Spinal cord (tissue), 10 donors: Measurements from ENCODE around the gene CAMK2D. TPM values are rescaled to one million over a fixed set of nuclear protein-coding genes. Genes with fewer than 3 reads are reported as not detected.

Experiments
- DNase-seq, 6 donors: peaks; one replicate each; pipeline versions ENCODE4 v3.0.0 to v3.0.0-alpha.2; 2013 to 2015; ENCODE audit warnings: low spot score in 6 of 6, low read depth in 4 of 6
- H3K27ac ChIP-seq: one replicate; pipeline ENCODE4 v1.5.1; 2013; ENCODE audit warnings: low read depth, low read length, control low read depth
- H3K27me3 ChIP-seq: one replicate; pipeline ENCODE4 v1.6.1; 2013; ENCODE audit warnings: low read length; ENCODE audit not compliant: control insufficient read depth, insufficient read depth
- H3K36me3 ChIP-seq: one replicate; pipeline ENCODE4 v1.6.1; 2013; ENCODE audit warnings: low read length; ENCODE audit not compliant: control insufficient read depth, insufficient read depth
- H3K4me1 ChIP-seq: one replicate; pipeline ENCODE4 v1.6.1; 2013; ENCODE audit warnings: low read length; ENCODE audit not compliant: control insufficient read depth, insufficient read depth
- H3K4me3 ChIP-seq: one replicate; pipeline ENCODE4 v1.5.1; 2013; ENCODE audit warnings: low read depth, low read length, control low read depth
- H3K9me3 ChIP-seq: one replicate; pipeline ENCODE4 v1.6.1; 2013; ENCODE audit warnings: low read length; ENCODE audit not compliant: control insufficient read depth, insufficient read depth
- WGBS: methylation state at CpG from one replicate; pipeline ENCODE4 v1.1.5; 2013; ENCODE audit warnings: missing lambda C conversion rate; ENCODE audit not compliant: insufficient coverage; 5-methylcytosine and 5-hydroxymethylcytosine counted together
- polyA plus RNA-seq, 2 donors: library from polyadenylated mRNA; unstranded; fragments of 120-200 nt; gene quantifications; one replicate each; pipeline ENCODE4 v1.2.1, GENCODE V29; 2013; ENCODE audit not compliant: insufficient read length in 2 of 2
- total RNA-seq, 2 donors: library from RNA; depleted of rRNA in 1 of 2; stranded (reverse); fragments of 120-200 nt in 1 of 2; fragments of >200 nt in 1 of 2; gene quantifications; one replicate each; pipeline versions ENCODE4 v1.2.3 to v1.2.4, GENCODE V29; 2013 to 2014
- donor health status: healthy.

Gene CAMK2D
- total and polyA plus RNA-seq, 4 donors: 64.4 to 154 (median 95.0) TPM

DNA sequence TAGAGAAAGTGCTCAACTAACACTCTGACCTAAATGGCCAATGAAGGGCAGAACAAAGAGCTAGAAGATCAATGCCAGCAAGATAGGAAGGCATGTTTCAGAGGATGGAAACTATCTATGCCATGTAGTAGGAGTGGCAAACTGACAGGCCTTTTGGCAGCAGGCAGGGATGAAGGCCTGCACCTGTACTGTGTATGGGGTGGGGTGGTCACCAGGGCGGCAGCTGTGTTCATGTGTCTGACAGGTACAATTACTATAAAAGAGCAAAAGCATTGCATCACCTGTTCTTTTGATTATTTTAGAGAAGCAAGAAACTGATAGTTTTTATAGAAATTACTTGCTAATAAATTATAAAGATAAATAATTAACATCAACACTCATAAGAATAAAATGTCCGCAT is 239.1 kb downstream of the CAMK2D start:
- no peak for DNase-seq
- no peaks in the 10 kb centered on the region for H3K4me1 ChIP-seq
- no peaks in the 10 kb centered on the region for H3K27me3 ChIP-seq
- no peaks in the 10 kb centered on the region for H3K36me3 ChIP-seq
- no peak overlapping the region for H3K4me3 ChIP-seq
- WGBS: no CpG with 5 or more reads among the region's 2 CpGs
- no peaks in the 10 kb centered on the region for H3K9me3 ChIP-seq
- H3K27ac ChIP-seq: no peak overlapping the region

DNA sequence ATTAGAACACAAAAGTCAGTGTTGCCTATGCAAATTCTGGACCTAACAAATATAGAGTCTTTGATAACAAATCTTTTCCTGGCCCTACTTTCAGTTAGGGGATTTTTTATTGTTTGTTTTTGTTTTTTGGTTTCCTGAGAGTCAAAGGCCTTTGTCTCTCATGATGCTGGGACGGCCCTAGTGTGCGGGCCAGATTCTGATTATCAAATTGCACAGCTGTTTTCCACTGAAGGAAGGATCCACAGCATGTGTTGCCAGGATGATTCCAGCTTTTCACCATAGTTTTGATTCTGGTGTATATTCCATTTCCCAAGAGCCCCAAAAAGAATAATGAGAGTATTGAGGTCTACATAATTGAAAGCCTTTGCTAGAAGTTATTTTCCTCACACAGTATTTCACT is 248.2 kb downstream of the CAMK2D start:
- no peak overlapping the region for H3K27ac ChIP-seq
- no peaks in the 10 kb centered on the region for H3K9me3 ChIP-seq
- DNase-seq: no peak
- no peak overlapping the region for H3K4me3 ChIP-seq
- no peaks in the 10 kb centered on the region for H3K27me3 ChIP-seq
- WGBS: 100% methylated on average over 2 of the region's 2 CpGs
- no peaks in the 10 kb centered on the region for H3K4me1 ChIP-seq
- H3K36me3 ChIP-seq: peaks cover 7% of the 10 kb centered on the region

DNA sequence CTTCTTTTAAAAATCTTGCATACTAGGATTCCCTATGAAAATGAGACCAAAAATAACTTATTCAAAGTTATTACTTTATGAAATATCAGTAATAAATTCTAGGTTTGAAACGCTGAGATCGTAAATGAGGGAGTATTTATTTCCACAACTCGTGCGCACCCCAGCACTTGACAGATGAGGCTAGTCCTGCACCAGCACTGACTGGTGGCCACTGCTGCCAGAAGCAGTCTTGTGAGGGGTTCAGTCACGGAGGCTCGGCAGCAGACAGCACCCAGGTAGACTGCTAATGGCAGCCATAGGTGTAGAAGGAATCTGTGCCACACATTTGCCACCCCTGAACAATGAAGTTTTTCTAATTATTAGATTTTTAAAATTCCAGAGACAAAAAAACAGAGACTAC is 248.7 kb downstream of the CAMK2D start:
- H3K4me3 ChIP-seq: no peak overlapping the region
- no peaks in the 10 kb centered on the region for H3K27me3 ChIP-seq
- H3K36me3 ChIP-seq: peaks cover 7% of the 10 kb centered on the region
- no peaks in the 10 kb centered on the region for H3K4me1 ChIP-seq
- 100% methylated on average over 4 of the region's 6 CpGs for WGBS
- no peak overlapping the region for H3K27ac ChIP-seq
- no peak for DNase-seq
- no peaks in the 10 kb centered on the region for H3K9me3 ChIP-seq

DNA sequence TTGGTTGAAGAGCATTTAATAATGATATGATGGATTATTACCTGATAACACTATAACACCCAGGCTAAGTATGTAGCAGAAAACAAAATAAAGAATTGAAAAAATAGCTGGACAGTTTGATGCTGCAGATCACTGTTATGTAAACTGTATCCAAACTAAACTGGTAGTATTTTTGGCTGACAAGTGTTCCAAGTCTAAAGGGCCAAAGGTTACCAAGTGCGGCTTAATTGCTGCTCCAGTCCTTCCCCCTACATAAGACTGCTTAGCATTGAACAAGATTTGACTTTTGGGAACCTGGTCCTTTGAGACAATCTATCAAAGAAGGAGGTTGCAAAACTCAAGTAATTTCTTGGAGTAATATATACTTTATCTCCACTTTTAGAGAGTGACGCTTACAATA is 249.6 kb downstream of the CAMK2D start:
- H3K27ac ChIP-seq: no peak overlapping the region

DNA sequence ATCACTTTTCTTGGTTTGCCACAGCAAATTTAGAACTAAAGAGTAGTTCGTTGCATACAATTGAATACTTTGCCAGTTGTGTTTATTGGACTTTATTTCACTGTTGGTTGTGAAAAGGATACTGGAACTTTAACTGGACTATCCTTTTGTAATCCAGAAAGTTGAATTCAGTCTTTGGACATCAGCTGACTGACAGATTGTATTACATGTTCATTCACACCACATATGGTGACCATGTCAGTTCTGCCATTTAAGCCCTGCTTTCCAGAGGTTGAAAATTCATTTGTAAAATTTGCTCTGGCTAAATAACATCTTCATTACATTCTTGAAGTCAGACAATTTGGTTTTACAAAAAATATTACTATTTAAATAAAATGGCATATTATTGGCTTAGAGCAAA is 251.7 kb downstream of the CAMK2D start:
- no peaks in the 10 kb centered on the region for H3K9me3 ChIP-seq
- no peak overlapping the region for H3K27ac ChIP-seq
- no peak overlapping the region for H3K4me3 ChIP-seq
- peaks cover 7% of the 10 kb centered on the region for H3K36me3 ChIP-seq
- no peak for DNase-seq
- no peaks in the 10 kb centered on the region for H3K27me3 ChIP-seq
- WGBS: no CpG with 5 or more reads among the region's 1 CpG
- H3K4me1 ChIP-seq: no peaks in the 10 kb centered on the region

More for the DNA sequence above, 249.6 kb downstream of the CAMK2D start:
- no peak for DNase-seq
- Histone ChIP-seq H3K27me3 (no peaks in the 10 kb centered on the region), H3K9me3 (no peaks in the 10 kb centered on the region), H3K36me3 (peaks cover 7% of the 10 kb centered on the region), H3K4me1 (no peaks in the 10 kb centered on the region), H3K4me3 (no peak overlapping the region)
- WGBS: no CpG with 5 or more reads among the region's 2 CpGs

DNA sequence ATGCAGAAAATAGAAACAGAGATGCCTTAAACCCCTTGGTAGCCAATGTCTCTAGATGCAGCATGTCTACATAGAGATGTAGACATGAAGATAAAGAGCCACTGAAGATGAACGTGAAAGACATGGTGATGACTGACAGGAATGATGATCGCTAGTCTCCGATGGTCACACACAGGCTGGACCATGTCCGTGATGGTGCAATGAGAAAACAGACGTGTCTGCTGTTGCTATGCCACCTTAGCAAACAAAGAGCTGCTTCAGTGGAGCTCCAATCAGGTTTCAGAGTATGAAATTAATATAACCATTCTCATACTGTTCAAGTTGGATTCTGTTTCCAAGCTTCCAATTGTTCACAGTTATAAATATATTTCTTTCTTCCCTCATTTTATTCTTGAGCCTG is 256.5 kb downstream of the CAMK2D start:
- Histone ChIP-seq H3K9me3 (no peaks in the 10 kb centered on the region), H3K27me3 (no peaks in the 10 kb centered on the region), H3K4me3 (no peak overlapping the region), H3K27ac (no peak overlapping the region), H3K36me3 (no peaks in the 10 kb centered on the region), H3K4me1 (no peaks in the 10 kb centered on the region)
- no peak for DNase-seq
- WGBS: 92% methylated on average over 5 of the region's 5 CpGs

DNA sequence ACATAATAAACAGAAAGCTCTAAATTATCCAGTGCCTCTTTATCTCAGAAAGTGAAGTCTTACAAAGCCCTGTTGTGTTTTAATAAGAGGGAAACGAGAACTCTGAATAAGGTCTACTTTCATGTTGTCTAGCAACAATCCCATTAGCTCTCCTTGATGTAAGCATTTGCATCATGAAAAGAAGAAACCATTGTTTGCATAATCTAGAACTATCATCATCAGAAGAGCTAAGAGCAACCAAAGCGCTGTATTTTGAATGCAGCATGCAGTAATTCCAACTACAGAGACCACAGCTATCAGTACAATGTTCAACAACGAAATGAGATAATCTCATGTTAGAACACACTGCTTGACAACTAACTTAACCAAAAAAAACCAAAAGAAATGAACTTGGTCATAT is 257.1 kb downstream of the CAMK2D start:
- no CpG with 5 or more reads among the region's 3 CpGs for WGBS

DNA sequence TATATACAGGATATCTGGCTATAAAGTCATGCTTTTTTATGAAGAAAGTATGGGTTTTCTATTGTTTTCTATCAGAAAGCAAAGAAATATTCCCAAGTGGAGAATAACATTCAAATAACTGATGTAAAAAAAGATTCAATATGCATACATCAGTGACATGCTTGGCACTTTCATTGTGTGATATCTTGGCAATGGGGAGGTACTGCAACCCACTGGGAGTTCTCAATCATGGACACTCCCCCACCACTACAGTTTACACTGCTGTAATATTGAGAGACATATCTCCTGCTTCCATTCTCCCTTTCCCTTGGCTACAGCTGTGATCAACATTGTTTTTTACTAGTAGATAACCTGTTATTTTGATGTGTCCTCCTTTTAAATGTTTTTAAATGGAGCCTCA is 257.8 kb downstream of the CAMK2D start:
- Histone ChIP-seq H3K36me3 (no peaks in the 10 kb centered on the region), H3K27me3 (no peaks in the 10 kb centered on the region), H3K27ac (no peak overlapping the region), H3K4me1 (no peaks in the 10 kb centered on the region), H3K4me3 (no peak overlapping the region), H3K9me3 (no peaks in the 10 kb centered on the region)
- no peak for DNase-seq

More for the DNA sequence above, 257.1 kb downstream of the CAMK2D start:
- H3K27ac ChIP-seq: no peak overlapping the region
- H3K4me3 ChIP-seq: no peak overlapping the region
- no peaks in the 10 kb centered on the region for H3K36me3 ChIP-seq
- H3K4me1 ChIP-seq: no peaks in the 10 kb centered on the region
- H3K27me3 ChIP-seq: no peaks in the 10 kb centered on the region
- no peaks in the 10 kb centered on the region for H3K9me3 ChIP-seq
- no peak for DNase-seq

DNA sequence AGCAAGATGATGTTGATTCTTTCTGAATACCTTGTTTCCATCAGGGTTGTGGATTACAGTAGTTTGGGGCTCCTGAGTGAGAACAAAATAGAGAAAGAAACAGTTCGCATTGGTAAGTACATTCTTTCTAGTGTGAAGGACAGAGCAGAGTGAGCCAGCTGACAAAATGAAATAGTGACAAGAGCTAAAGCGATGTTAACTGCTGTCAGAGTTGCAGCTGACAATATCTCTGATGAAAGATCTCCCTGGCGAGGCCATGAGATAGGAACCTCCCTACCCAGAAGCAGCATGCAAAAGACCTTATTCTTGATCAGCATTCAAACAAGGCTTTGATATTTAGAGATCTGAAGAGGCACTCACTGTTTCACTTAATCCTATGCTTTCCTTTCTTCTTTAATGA is 258.6 kb downstream of the CAMK2D start:
- Histone ChIP-seq H3K27ac (no peak overlapping the region), H3K36me3 (no peaks in the 10 kb centered on the region), H3K27me3 (no peaks in the 10 kb centered on the region), H3K4me3 (no peak overlapping the region), H3K4me1 (no peaks in the 10 kb centered on the region), H3K9me3 (no peaks in the 10 kb centered on the region)
- DNase-seq: no peak
- WGBS: 86% methylated on average over 2 of the region's 3 CpGs

DNA sequence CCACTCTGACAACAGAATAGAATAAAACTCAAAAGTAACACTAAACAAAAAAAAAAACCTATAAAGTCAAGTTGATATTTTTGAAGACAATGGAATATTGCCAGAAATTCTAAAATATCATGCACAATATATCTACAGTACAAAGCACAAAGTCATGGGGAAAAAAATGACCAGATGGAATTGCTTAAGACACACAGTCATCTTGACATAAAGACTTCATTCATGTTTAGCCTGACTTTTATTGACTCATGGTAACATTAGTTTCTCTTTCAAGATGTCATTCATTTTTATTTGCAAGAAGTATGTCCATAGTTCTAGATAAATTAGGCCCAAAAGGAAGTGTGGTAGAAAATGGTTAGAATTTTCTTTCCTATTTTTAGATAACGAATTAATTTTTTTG is 259.1 kb downstream of the CAMK2D start:
- no peak overlapping the region for H3K4me3 ChIP-seq
- H3K9me3 ChIP-seq: no peaks in the 10 kb centered on the region
- H3K27ac ChIP-seq: no peak overlapping the region
- DNase-seq: no peak
- no peaks in the 10 kb centered on the region for H3K36me3 ChIP-seq
- WGBS: 100% methylated on average over 1 of the region's 1 CpG
- no peaks in the 10 kb centered on the region for H3K4me1 ChIP-seq
- no peaks in the 10 kb centered on the region for H3K27me3 ChIP-seq
